ENCODE results near the gene RNF112.

The RNF112 gene

DNA sequence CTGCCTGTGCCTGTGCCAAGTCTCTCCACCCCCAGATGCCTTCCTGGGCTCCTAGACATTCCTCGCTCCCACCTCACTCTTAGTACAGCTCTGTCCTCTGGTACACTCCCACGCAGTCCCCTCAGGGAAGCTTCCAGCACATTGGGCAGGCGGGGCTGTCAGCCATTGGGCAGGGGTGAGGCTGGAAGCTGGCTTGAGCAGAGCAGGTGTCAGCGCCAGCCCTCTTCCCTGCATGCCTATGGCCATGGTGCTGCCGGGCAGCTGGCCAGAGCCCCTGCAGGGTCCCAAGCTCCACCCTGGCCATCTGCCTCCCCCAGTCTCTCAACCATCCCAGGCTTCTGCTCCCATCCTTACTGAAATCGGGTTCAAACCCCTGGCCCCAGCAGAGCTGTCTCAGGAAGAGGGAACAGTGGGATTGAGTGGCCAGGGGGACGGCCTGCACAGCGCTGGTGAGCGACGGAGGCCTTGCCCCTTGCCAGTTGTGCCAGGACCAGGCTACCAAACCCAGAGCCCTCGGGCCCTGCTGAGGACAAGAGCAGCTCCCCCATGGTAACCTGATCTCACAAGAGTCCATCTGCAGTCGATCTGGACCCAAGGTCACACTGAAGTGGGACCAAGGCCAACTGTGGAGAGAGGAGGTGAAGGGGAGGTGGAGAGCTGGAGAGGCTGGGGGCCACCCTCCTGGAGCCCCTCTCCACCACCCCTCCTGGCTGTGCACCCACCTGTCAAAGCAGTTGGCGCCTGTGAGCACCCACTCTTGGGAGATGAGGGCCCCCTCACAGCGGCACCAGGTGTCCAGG is 46.1 kb upstream of the RNF112 start:
- TF ChIP-seq, protein P1, sequence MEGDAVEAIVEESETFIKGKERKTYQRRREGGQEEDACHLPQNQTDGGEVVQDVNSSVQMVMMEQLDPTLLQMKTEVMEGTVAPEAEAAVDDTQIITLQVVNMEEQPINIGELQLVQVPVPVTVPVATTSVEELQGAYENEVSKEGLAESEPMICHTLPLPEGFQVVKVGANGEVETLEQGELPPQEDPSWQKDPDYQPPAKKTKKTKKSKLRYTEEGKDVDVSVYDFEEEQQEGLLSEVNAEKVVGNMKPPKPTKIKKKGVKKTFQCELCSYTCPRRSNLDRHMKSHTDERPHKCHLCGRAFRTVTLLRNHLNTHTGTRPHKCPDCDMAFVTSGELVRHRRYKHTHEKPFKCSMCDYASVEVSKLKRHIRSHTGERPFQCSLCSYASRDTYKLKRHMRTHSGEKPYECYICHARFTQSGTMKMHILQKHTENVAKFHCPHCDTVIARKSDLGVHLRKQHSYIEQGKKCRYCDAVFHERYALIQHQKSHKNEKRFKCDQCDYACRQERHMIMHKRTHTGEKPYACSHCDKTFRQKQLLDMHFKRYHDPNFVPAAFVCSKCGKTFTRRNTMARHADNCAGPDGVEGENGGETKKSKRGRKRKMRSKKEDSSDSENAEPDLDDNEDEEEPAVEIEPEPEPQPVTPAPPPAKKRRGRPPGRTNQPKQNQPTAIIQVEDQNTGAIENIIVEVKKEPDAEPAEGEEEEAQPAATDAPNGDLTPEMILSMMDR (IDR thresholded peaks at IDR 0.05; ENCODE audit: low read depth, low read length) = no peak
- H3K4me3 ChIP-seq (ENCODE audit: low read depth, low read length) = no peak overlapping the region

DNA sequence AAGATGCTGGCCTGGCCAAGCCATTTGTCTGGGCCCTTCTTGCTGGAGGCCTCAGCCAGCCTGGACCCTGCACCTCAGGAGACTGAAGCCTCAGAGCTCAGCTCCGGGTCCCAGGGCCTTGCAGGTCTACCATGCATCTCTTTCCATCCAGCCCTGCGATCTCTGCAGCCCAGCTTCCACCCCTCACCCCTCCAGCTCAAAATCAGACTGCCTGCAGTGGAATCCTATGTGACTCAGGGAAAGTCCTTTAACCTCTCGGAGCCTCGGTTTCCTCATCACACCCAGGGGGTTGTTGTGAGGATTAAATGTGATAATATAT is 45.6 kb upstream of the RNF112 start:
- TF ChIP-seq, protein P1 (IDR thresholded peaks at IDR 0.05; ENCODE audit: low read depth, low read length) = no peak
- no peak overlapping the region for H3K4me3 ChIP-seq (ENCODE audit: low read depth, low read length)

DNA sequence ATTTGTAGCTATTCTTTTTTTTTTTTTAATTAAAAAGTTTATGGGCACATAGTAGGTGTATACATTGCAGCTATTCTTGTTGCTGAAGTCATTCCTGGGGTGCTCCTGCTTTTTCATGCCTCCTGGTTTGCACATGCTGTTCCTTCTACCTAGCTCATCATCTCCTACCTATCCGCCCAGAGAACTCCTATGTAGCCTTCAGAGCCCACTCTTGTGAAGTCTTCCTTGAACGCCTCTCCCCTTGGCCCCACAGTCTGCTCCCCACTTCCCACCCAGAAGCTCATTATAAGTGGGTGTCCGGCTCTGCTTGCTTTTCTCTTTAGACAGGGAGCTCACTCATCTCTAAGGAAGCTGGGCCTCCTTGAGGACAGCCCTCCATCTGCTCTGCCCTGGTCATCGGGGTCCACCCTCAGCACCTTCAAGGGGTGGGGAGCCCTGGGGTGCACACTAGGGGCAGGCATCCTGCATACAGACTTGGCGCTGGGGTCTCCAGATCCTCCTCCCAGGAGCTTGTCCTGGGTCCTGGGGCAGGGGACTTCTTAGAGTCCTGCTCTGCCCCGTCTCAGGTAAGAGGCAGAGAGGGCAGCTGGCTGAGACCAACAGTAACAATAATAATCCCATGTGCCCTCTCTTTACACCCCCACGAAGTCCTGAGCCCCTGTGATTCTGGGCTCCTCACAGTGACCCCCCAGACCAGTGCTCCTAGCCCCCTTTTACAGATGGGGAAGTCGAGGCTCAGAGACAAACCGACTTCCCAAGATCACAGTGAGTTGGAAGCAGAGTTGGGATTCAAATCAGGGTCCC is 45.0 kb upstream of the RNF112 start:
- TF ChIP-seq, protein P1 (IDR thresholded peaks at IDR 0.05; ENCODE audit: low read depth, low read length) = no peak
- no peak overlapping the region for H3K4me3 ChIP-seq (ENCODE audit: low read depth, low read length)

DNA sequence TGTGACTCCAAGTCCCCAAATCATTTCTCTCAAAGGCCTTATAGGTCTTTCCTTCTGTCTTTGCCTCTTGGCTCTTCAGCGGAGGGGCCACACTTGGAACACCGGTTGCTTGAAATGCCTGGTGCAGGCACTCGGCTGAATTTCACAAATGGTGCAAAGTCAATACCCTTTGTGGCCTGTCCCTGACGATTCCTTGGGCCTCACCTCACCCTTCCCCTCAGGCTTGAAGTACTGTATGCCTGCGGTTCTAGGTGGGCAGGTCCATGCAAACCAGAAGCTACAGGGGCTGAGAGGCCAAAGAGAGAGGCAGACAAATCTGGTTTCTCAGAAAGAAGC is 44.4 kb upstream of the RNF112 start:
- TF ChIP-seq, protein P1 (IDR thresholded peaks at IDR 0.05; ENCODE audit: low read depth, low read length) = no peak
- no peak overlapping the region for H3K4me3 ChIP-seq (ENCODE audit: low read depth, low read length)

DNA sequence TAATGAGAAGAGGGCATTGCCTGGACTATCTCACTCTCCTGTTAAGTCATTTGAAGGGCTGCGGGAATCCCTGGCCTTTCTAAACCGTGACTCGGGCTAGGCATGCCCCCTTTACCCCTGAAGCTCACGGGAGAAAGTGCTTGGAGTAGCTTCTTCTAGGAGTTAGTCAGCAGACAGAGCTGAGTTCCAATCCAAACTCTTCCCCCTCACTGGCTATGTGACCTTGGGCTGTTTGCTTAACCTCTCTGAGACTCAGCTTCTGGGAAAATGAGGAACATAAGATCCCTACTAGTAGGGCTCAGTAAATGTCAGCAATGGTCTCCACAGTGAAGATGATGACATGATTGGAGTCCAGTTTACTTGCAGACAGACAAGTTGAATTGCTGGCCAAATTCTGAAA is 42.8 kb upstream of the RNF112 start:
- TF ChIP-seq, protein P1 (IDR thresholded peaks at IDR 0.05; ENCODE audit: low read depth, low read length) = no peak
- H3K4me3 ChIP-seq (ENCODE audit: low read depth, low read length) = no peak overlapping the region

DNA sequence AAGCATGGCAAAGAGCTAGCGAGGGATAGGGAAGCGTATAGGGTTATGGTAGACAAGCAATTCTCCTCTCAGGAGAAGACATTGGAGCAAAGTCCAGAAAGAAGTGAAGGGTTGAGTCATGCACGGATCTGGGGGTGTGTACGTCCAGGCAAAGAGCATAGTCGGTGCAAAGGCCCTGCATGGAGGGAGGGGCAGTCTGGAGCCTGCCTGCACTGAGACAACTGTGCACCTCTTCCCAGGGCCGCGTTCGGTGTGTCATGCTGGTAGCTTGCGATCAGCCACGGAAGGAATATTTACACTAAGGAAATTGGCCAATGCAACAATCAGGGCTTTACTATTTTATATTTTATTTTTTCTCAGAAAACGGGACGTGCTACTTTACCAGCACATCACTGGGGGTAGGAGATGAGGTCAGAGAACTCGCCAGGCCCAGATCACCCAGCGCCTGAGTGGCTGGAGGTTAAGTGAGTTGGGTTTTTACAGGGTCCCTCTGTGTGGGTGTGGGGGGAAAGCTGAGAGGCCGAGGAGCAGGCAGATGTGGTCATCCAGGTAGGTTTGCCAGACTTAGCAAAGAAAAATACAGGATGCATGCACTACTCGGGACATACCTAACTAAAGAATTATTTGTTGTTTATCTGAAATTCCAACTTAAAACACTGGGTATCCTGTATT is 41.8 kb upstream of the RNF112 start:
- H3K4me3 ChIP-seq (ENCODE audit: low read depth, low read length) = no peak overlapping the region
- TF ChIP-seq, protein P1 (IDR thresholded peaks at IDR 0.05; ENCODE audit: low read depth, low read length) = no peak

Data from WI38 (cell line).